Kidney (tissue), 14 donors: ENCODE measurements around the gene GAPDH. TPM values are rescaled to one million over a fixed set of nuclear protein-coding genes. Genes with fewer than 3 reads are reported as not detected.
A peak's percentile ranks its signal among the peaks of the same experiment; 100 is the strongest.

Experiments
- DNase-seq, 5 donors: peaks; one replicate each; pipeline ENCODE4 v3.0.0-alpha.2; 2013 to 2020
- FAIRE-seq: peaks from 2 replicates; lab custom pipeline; 2012; peaks lifted over from hg19 to GRCh38; lab: Jason Lieb, UNC
- H3K27ac ChIP-seq, 2 donors: one replicate each; pipeline ENCODE4 v1.7.0; 2013; ENCODE audit warnings: low read depth in 2 of 2, low read length in 2 of 2, inconsistent platforms in 1 of 2
- H3K27me3 ChIP-seq: one replicate; pipeline ENCODE4 v1.7.1; 2013; ENCODE audit warnings: low read length, inconsistent platforms; ENCODE audit not compliant: control insufficient read depth, insufficient read depth
- H3K36me3 ChIP-seq, 3 donors: one replicate each; pipeline versions ENCODE4 v1.7.0 to v1.7.1; 2013; ENCODE audit warnings: low read length in 3 of 3, control low read depth in 1 of 3, inconsistent platforms in 1 of 3; ENCODE audit not compliant: insufficient read depth in 3 of 3, control insufficient read depth in 2 of 3
- H3K4me1 ChIP-seq, 3 donors: one replicate each; pipeline versions ENCODE4 v1.7.0 to v1.7.1; 2013; ENCODE audit warnings: low read length in 3 of 3, inconsistent platforms in 1 of 3, low read depth in 1 of 3; ENCODE audit not compliant: control insufficient read depth in 2 of 3, insufficient read depth in 2 of 3
- H3K4me3 ChIP-seq, 3 donors: one replicate each; pipeline versions ENCODE4 v1.7.0 to v1.8.1; 2013; ENCODE audit warnings: low read length in 3 of 3, control low read depth in 1 of 3, inconsistent platforms in 1 of 3
- H3K9ac ChIP-seq, 3 donors: one replicate each; pipeline versions ENCODE4 v1.7.0 to v1.7.1; 2013; ENCODE audit warnings: low read length in 3 of 3, control low read depth in 1 of 3, inconsistent platforms in 1 of 3
- H3K9me3 ChIP-seq, 3 donors: one replicate each; pipeline versions ENCODE4 v1.7.0 to v1.7.1; 2013; ENCODE audit warnings: low read length in 3 of 3, control low read depth in 1 of 3, inconsistent platforms in 1 of 3; ENCODE audit not compliant: control insufficient read depth in 2 of 3, insufficient read depth in 1 of 3
- CTCF ChIP-seq: IDR thresholded peaks from 3 replicates; pipeline ENCODE4 v1.5.1; 2012; ENCODE audit warnings: mild to moderate bottlenecking, moderate library complexity, borderline replicate concordance; ENCODE audit not compliant: insufficient read depth; ENCODE audit errors: extremely low read depth
- intact Hi-C: fragments of 100-400 bp; cut with DNase I; formaldehyde crosslinking; loops from one replicate; pipeline ENCODE4 v1.11.1; 2022
- polyA plus RNA-seq: library from polyadenylated mRNA; stranded (reverse); fragments of 350-450 nt; fragmentation: Illumina TruSeq; extraction: RNeasy Lipid Tissue Mini Kit (QIAGEN cat#74804); gene quantifications from one replicate; pipeline ENCODE4 v1.2.3, GENCODE V29; 2014; ENCODE audit warnings: low read depth, low replicate concordance; ENCODE audit not compliant: insufficient read depth
- total RNA-seq: library from RNA; stranded (reverse); fragmentation: NEBNext Ultra II Directional; extraction: Animal tissue kit (Norgen Biotek cat#: 25700); gene quantifications from one replicate; pipeline ENCODE4 v1.2.1, GENCODE V29; 2021
- donor health status: control.
- donor health status: control.
- donor health status: control.
- donor health status: control.
- donor health status: control.
- donor health status: DM: yes; HTN: yes; CAD: no.
- donor health status: Normal renal cell carcinoma (clear cell type).

The GAPDH gene
- total and polyA plus RNA-seq, 2 donors from 2014 or later: 1,501 to 4,871 TPM

GRCh38 chr12:6539314-6539682 lies 5.0 kb downstream of the GAPDH start:
- no peak for FAIRE-seq
- peaks cover 0 to 34% (median 14%) of the 10 kb centered on the region in 3 donors for H3K4me1 ChIP-seq
- TF ChIP-seq CTCF: no peak
- DNase-seq: no peak
- H3K27ac ChIP-seq: no peak overlapping the region
- no peak overlapping the region for H3K9ac ChIP-seq
- no peaks in the 10 kb centered on the region for H3K27me3 ChIP-seq
- H3K4me3 ChIP-seq: no peak overlapping the region
- intact Hi-C loops: no loop called here
- peaks cover 0 to 32% (median 19%) of the 10 kb centered on the region in 3 donors for H3K36me3 ChIP-seq
- H3K9me3 ChIP-seq: no peaks in the 10 kb centered on the region

- H3K9ac ChIP-seq: no peak overlapping the region
Observed at GRCh38 chr12:6539707-6540134, 5.4 kb downstream of the GAPDH start.

GRCh38 chr12:6540181-6540877 lies 6.0 kb downstream of the GAPDH start:
- Histone ChIP-seq H3K36me3 (peaks cover 0 to 32% (median 23%) of the 10 kb centered on the region in 3 donors), H3K4me3 (no peak overlapping the region), H3K27ac (peak overlapping the region in 1 of 2 donors; percentile 51), H3K27me3 (no peaks in the 10 kb centered on the region), H3K4me1 (peaks cover 0 to 34% (median 14%) of the 10 kb centered on the region in 3 donors), H3K9ac (no peak overlapping the region), H3K9me3 (no peaks in the 10 kb centered on the region)
- DNase-seq (peak; percentile 92 to 96 (median 93)), FAIRE-seq (no peak)
- no peak for TF ChIP-seq CTCF
- intact Hi-C loops: no loop called here

More at GRCh38 chr12:6539707-6540134, 5.4 kb downstream of the GAPDH start:
- no peak overlapping the region for H3K4me3 ChIP-seq
- no peaks in the 10 kb centered on the region for H3K27me3 ChIP-seq
- no peaks in the 10 kb centered on the region for H3K9me3 ChIP-seq
- no peak for TF ChIP-seq CTCF
- FAIRE-seq (no peak), DNase-seq (no peak)
- H3K36me3 ChIP-seq: peaks cover 0 to 32% (median 23%) of the 10 kb centered on the region in 3 donors
- peaks cover 0 to 34% (median 14%) of the 10 kb centered on the region in 3 donors for H3K4me1 ChIP-seq
- no peak overlapping the region for H3K27ac ChIP-seq
- intact Hi-C loops: no loop called here
